Mesendoderm (in vitro differentiated cells): ENCODE measurements around the gene ZNF423.

ENCODE experiments used
- DNase-seq: peaks from one replicate; pipeline ENCODE4 v3.0.0; 2013
- H2AK5ac ChIP-seq: 2 replicates; pipeline ENCODE4 v1.6.1; 2013; ENCODE audit warnings: low read length, inconsistent platforms
- H2BK120ac ChIP-seq: 2 replicates; pipeline ENCODE4 v1.6.1; 2013; ENCODE audit warnings: low read depth, mild to moderate bottlenecking, low read length, moderate library complexity, mixed read lengths
- H2BK15ac ChIP-seq: replicated peaks from 2 replicates; pipeline ENCODE4 v1.6.1; 2013; ENCODE audit warnings: low read depth, mild to moderate bottlenecking, moderate library complexity
- H2BK5ac ChIP-seq: 2 replicates; pipeline ENCODE4 v1.6.1; 2013; ENCODE audit warnings: low read length, inconsistent platforms
- H3K18ac ChIP-seq: 2 replicates; pipeline ENCODE4 v1.6.1; 2013; ENCODE audit warnings: mild to moderate bottlenecking, low read length, mixed read lengths
- H3K23ac ChIP-seq: one replicate; pipeline ENCODE4 v1.6.1; 2013; ENCODE audit warnings: low read length
- H3K27ac ChIP-seq: 2 replicates; pipeline ENCODE4 v1.5.1; 2013; ENCODE audit warnings: low read depth, mild to moderate bottlenecking, inconsistent platforms, low read length, moderate library complexity
- H3K27me3 ChIP-seq: 2 replicates; pipeline ENCODE4 v1.6.1; 2013; ENCODE audit warnings: low read length, control low read depth, mild to moderate bottlenecking, inconsistent platforms; ENCODE audit not compliant: insufficient read depth, poor library complexity
- H3K36me3 ChIP-seq: 2 replicates; pipeline ENCODE4 v1.6.1; 2013; ENCODE audit warnings: low read length, inconsistent platforms; ENCODE audit not compliant: control insufficient read depth, insufficient read depth
- H3K4ac ChIP-seq: one replicate; pipeline ENCODE4 v1.6.1; 2013; ENCODE audit warnings: low read depth, mild to moderate bottlenecking, low read length, moderate library complexity
- H3K4me1 ChIP-seq: 2 replicates; pipeline ENCODE4 v1.6.1; 2013; ENCODE audit warnings: low read depth, low read length, inconsistent platforms; ENCODE audit not compliant: control insufficient read depth
- H3K4me2 ChIP-seq: 2 replicates; pipeline ENCODE4 v1.6.1; 2013; ENCODE audit warnings: low read length
- H3K4me3 ChIP-seq: 2 replicates; pipeline ENCODE4 v1.5.1; 2013; ENCODE audit warnings: mild to moderate bottlenecking, low read length
- H3K56ac ChIP-seq: one replicate; pipeline ENCODE4 v1.6.1; 2013; ENCODE audit warnings: low read length
- H3K79me1 ChIP-seq: 2 replicates; pipeline ENCODE4 v1.6.1; 2013; ENCODE audit warnings: low read length, inconsistent platforms
- H3K79me2 ChIP-seq: 2 replicates; pipeline ENCODE4 v1.6.1; 2013; ENCODE audit warnings: mild to moderate bottlenecking, low read length; ENCODE audit not compliant: control insufficient read depth, insufficient read depth
- H3K9ac ChIP-seq: 2 replicates; pipeline ENCODE4 v1.6.1; 2013; ENCODE audit warnings: low read length, inconsistent platforms
- H4K5ac ChIP-seq: one replicate; pipeline ENCODE4 v1.6.1; 2013; ENCODE audit warnings: low read length
- H4K8ac ChIP-seq: one replicate; pipeline ENCODE4 v1.6.1; 2013; ENCODE audit warnings: low read depth, mild to moderate bottlenecking, control low read depth, low read length, moderate library complexity
- WGBS: extraction: QIAGEN DNeasy Blood & Tissue Kit; methylation state at CpG from one replicate; pipeline ENCODE4 v1.1.7; 2013; ENCODE audit warnings: low lambda C conversion rate, missing lambda C conversion rate; ENCODE audit not compliant: insufficient coverage; ENCODE audit errors: extremely low coverage; 5-methylcytosine and 5-hydroxymethylcytosine counted together

Gene ZNF423

DNA sequence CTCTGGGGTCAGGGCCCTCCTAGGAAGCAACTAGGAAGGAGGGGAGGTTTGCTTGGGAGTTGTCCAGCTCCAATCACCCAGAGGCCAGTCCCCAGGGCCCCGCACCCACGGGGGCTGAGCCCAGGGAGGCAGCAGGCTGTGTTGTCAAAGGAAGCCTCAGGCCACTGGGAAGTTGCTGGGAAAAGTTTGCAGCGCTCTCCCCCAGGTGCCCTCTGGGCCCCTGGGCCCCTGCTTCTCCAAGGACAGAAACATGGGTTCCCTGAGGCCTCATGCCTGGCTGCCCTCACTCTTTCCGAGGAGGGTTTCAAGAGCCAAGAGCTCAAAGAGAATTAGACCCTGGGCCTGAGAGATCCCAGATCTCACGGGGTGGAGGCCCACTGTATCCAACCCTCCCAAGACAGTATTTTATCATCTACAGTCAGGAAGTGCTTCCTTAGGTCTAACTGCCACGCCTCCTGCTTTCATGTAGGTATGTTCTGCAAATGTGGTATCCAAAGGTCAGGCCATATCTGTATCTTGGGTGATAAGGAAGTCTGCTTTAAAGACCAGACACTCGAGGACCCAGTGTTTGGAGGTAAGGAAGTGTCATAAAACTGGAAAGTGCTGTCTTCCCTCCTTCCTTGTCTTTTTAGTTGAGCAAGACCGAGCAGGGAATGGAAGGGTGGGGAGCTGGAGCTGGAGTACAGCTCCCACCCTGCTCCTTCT is 44.2 kb upstream of the ZNF423 start:
- Histone ChIP-seq H4K5ac (no peak overlapping the region), H3K4me3 (no peak overlapping the region), H2BK120ac (no peak overlapping the region), H3K23ac (no peak overlapping the region), H3K4ac (no peak overlapping the region), H3K4me1 (no peaks in the 10 kb centered on the region), H4K8ac (no peak overlapping the region), H3K18ac (no peak overlapping the region), H2BK5ac (no peak overlapping the region), H3K4me2 (no peak overlapping the region), H3K56ac (no peak overlapping the region), H3K79me1 (no peaks in the 10 kb centered on the region), H3K79me2 (no peaks in the 10 kb centered on the region), H3K36me3 (no peaks in the 10 kb centered on the region), H2BK15ac (no peak overlapping the region), H3K27ac (no peak overlapping the region), H2AK5ac (no peak overlapping the region), H3K9ac (no peak overlapping the region), H3K27me3 (no peaks in the 10 kb centered on the region)
- no peak for DNase-seq
- WGBS = no CpG with 5 or more reads among the region's 8 CpGs

DNA sequence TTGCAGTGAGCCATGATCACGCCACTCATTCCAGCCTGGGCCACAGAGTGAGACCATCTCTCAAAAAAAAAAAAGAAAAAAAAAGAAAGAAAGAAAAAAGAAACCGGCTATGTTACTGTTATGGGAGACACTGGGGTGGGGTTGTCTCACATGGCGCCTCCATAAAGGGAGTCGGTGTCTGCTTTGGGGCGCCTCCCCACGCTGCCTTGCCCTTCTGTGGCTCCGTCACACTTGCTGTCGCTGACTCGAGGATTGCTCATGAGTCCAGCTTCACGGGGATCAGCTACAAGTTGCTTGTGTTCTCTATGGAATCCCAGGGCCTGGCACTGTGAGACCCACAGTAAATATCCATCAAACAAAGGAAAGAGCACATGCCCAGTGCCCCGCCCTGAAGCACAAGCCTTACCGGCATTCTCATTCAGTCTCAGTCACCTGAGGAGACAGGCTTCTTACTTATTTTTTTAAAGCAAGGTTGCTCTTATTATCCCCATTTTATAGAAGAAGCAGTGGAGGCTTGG is 40.6 kb upstream of the ZNF423 start:
- no peak for DNase-seq
- H3K79me1 ChIP-seq = no peaks in the 10 kb centered on the region

DNA sequence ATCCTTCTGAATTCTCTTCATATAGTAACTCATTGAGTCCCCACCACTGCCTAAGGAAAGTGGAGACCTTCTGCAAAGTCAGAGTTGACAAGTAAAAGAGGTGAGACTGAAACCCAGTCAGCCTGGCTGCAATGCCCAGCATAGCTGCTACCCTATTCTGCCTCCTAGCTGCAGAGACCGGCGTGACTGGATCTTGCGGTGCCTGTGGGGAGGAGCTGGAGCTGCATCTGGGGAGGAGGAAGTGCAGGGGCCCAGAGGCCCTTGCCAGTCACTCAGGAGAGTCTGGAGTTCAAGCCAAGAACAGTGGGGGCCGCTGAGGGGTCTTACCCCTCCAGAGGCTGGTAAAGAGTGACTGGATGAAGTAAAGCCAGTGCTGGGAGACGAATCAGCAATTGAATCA is 35.0 kb upstream of the ZNF423 start:
- Histone ChIP-seq H2AK5ac (no peak overlapping the region), H3K56ac (no peak overlapping the region), H3K27me3 (no peaks in the 10 kb centered on the region), H3K79me2 (no peaks in the 10 kb centered on the region), H3K4ac (no peak overlapping the region), H3K9ac (no peak overlapping the region), H4K8ac (no peak overlapping the region), H3K23ac (no peak overlapping the region), H3K4me1 (no peaks in the 10 kb centered on the region), H3K4me2 (no peak overlapping the region), H3K79me1 (no peaks in the 10 kb centered on the region), H4K5ac (no peak overlapping the region), H3K36me3 (no peaks in the 10 kb centered on the region), H3K27ac (no peak overlapping the region), H3K4me3 (no peak overlapping the region), H3K18ac (no peak overlapping the region), H2BK5ac (no peak overlapping the region), H2BK15ac (no peak overlapping the region), H2BK120ac (no peak overlapping the region)
- DNase-seq = peak; percentile 88
- no CpG with 5 or more reads among the region's 5 CpGs for WGBS

More for the DNA sequence above, 40.6 kb upstream of the ZNF423 start:
- H2AK5ac ChIP-seq = no peak overlapping the region
- H3K4me3 ChIP-seq = no peak overlapping the region
- H3K9ac ChIP-seq = no peak overlapping the region
- no peaks in the 10 kb centered on the region for H3K36me3 ChIP-seq
- H3K27me3 ChIP-seq = no peaks in the 10 kb centered on the region
- no peak overlapping the region for H3K56ac ChIP-seq
- WGBS = no CpG with 5 or more reads among the region's 12 CpGs
- no peak overlapping the region for H2BK120ac ChIP-seq
- H3K23ac ChIP-seq = no peak overlapping the region
- no peak overlapping the region for H2BK15ac ChIP-seq
- no peak overlapping the region for H3K18ac ChIP-seq
- no peak overlapping the region for H4K8ac ChIP-seq
- no peak overlapping the region for H3K4me2 ChIP-seq
- H3K79me2 ChIP-seq = no peaks in the 10 kb centered on the region
- H3K4ac ChIP-seq = no peak overlapping the region
- no peak overlapping the region for H2BK5ac ChIP-seq
- H3K4me1 ChIP-seq = no peaks in the 10 kb centered on the region
- no peak overlapping the region for H4K5ac ChIP-seq
- H3K27ac ChIP-seq = no peak overlapping the region

DNA sequence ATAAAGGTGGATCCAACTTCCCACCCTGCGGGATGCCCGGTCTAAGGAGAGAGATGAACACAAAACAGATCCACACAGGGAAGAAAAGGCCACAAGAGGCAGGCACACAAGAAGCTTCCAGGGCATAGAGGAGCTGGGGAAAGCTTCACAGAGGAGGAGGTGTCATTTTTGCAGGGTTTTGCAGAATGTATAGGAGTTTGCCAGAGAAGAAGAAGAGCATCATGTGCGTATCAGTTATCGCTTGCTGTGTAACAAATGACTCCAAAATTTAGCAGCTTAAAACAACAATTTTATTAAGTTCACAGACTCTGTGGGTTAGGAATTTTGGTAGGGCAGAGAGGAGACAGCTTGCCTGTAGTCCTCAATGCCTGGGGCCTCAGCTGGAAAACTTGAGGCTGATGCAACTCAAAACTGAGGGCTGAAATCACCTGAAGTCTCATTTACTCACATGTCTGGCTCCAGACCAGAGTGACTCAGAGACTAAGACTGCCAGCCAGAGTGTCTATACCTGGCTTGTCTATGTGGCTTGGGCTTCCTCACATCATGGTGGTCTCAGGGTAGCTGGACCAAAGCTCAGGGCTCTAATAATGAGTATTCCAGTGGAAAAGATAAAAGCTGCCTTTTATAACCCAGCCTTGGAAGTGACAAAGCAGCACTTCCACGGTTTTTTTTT is 33.9 kb upstream of the ZNF423 start:
- H2BK15ac ChIP-seq = no peak overlapping the region
- no peaks in the 10 kb centered on the region for H3K79me2 ChIP-seq
- H3K18ac ChIP-seq = no peak overlapping the region
- no peak overlapping the region for H4K5ac ChIP-seq
- H3K9ac ChIP-seq = no peak overlapping the region
- peak; percentile 57 for DNase-seq
- no peaks in the 10 kb centered on the region for H3K27me3 ChIP-seq
- H3K4me3 ChIP-seq = no peak overlapping the region
- no peak overlapping the region for H3K23ac ChIP-seq
- no peak overlapping the region for H3K56ac ChIP-seq
- H3K36me3 ChIP-seq = no peaks in the 10 kb centered on the region
- H3K4me2 ChIP-seq = no peak overlapping the region
- no peak overlapping the region for H3K4ac ChIP-seq
- no peak overlapping the region for H2BK120ac ChIP-seq
- no peaks in the 10 kb centered on the region for H3K4me1 ChIP-seq
- no peak overlapping the region for H3K27ac ChIP-seq
- H2BK5ac ChIP-seq = no peak overlapping the region
- H3K79me1 ChIP-seq = no peaks in the 10 kb centered on the region
- H2AK5ac ChIP-seq = no peak overlapping the region
- H4K8ac ChIP-seq = no peak overlapping the region
- WGBS = no CpG with 5 or more reads among the region's 5 CpGs

DNA sequence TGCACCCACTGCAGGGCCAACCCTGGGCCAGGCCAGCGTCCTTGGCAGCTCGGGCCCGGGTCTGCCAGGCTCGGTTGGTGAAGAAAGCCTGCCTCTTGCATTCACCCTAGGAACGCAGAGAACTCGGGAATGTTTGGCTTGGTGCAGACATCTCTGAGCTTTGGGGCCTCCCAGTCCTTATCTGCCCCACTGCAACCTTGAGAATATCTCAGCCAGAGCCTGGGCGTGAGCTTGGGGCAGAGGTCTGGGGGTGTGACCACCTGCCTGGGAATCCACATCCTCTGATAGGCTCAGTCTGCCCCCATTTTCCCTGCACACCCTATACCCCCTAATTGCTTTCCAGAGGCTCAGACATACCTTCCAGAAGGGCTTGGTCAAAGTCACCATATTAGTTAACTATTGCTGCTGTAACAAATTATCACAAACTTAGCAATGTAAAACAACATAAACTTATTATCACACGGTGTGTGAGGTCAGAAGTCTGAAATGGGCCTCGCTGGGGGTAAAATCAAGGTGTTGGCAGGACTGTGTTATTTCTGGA is 30.7 kb upstream of the ZNF423 start:
- no peak overlapping the region for H2AK5ac ChIP-seq
- no peak overlapping the region for H3K4me2 ChIP-seq
- H3K36me3 ChIP-seq = no peaks in the 10 kb centered on the region
- WGBS = no CpG with 5 or more reads among the region's 9 CpGs
- peak; percentile 37 for DNase-seq
- H2BK120ac ChIP-seq = no peak overlapping the region
- H3K18ac ChIP-seq = no peak overlapping the region
- no peak overlapping the region for H3K9ac ChIP-seq
- H2BK5ac ChIP-seq = no peak overlapping the region
- no peaks in the 10 kb centered on the region for H3K79me2 ChIP-seq
- H4K8ac ChIP-seq = no peak overlapping the region
- no peak overlapping the region for H3K56ac ChIP-seq
- H3K4me1 ChIP-seq = peaks cover 5% of the 10 kb centered on the region
- no peak overlapping the region for H3K4me3 ChIP-seq
- no peaks in the 10 kb centered on the region for H3K79me1 ChIP-seq
- H2BK15ac ChIP-seq = no peak overlapping the region
- H3K4ac ChIP-seq = no peak overlapping the region
- no peak overlapping the region for H3K23ac ChIP-seq
- no peaks in the 10 kb centered on the region for H3K27me3 ChIP-seq
- H3K27ac ChIP-seq = no peak overlapping the region
- H4K5ac ChIP-seq = no peak overlapping the region
